Neural cell (in vitro differentiated cells): ENCODE results near the gene SPRR2G.
"Not testable (repeated sequence)": the region's sequence is repeated elsewhere in the genome, so short reads cannot be mapped to it uniquely, and the experiment has no call there.

Experiments used
- CTCF ChIP-seq: fragments of 450-650 bp; IDR thresholded peaks from 2 replicates; pipeline ENCODE4 v1.5.1; 2014; ENCODE audit warnings: antibody characterized with exemption, mild to moderate bottlenecking, moderate library complexity; ENCODE audit not compliant: poor library complexity, severe bottlenecking
- EP300 ChIP-seq: fragments of 450-650 bp; conservative IDR thresholded peaks from 2 replicates; pipeline ENCODE4 v1.6.1; 2014; ENCODE audit warnings: antibody characterized with exemption, mild to moderate bottlenecking, moderate library complexity; ENCODE audit not compliant: poor library complexity, severe bottlenecking
- EZH2 ChIP-seq: fragments of 200-600, 300-800 bp; shearing (Covaris generic), sonication (generic); IDR thresholded peaks from 2 replicates; pipeline ENCODE4 v1.6.1; 2014; ENCODE audit warnings: antibody characterized with exemption, low read length, borderline replicate concordance, mild to moderate bottlenecking; ENCODE audit not compliant: insufficient read depth, poor library complexity, severe bottlenecking
- POLR2AphosphoS5 ChIP-seq: IDR thresholded peaks from 2 replicates; pipeline ENCODE4 v1.6.1; 2012
- RAD21 ChIP-seq: fragments of 450-650 bp; conservative IDR thresholded peaks from 2 replicates; pipeline ENCODE4 v1.6.1; 2014; ENCODE audit warnings: antibody characterized with exemption, mild to moderate bottlenecking, moderate library complexity
- REST ChIP-seq: IDR thresholded peaks from 2 replicates; pipeline ENCODE4 v1.6.1; 2012; ENCODE audit warnings: borderline replicate concordance
- SMC3 ChIP-seq: fragments of 450-650 bp; conservative IDR thresholded peaks from 2 replicates; pipeline ENCODE4 v1.6.1; 2014; ENCODE audit warnings: antibody characterized with exemption, mild to moderate bottlenecking, moderate library complexity; ENCODE audit not compliant: poor library complexity
- TAF1 ChIP-seq: IDR thresholded peaks from 2 replicates; pipeline ENCODE4 v1.6.1; 2012; ENCODE audit warnings: low read depth

- TF ChIP-seq CTCF, EZH2, EP300, SMC3, REST, POLR2AphosphoS5, TAF1, RAD21: not testable (repeated sequence)
Measured at GRCh38 chr1:153128688-153129087, 22.0 kb downstream of the SPRR2G start.
